A549 (cell line): ENCODE results near the gene MAP3K7. TPM values are rescaled to one million over a fixed set of nuclear protein-coding genes. Genes with fewer than 3 reads are reported as not detected.

Source experiments
- ATAC-seq, 2 experiments: fragments of 200-7000 bp in 1 of 2; fragments of >200 bp in 1 of 2; cut with Nextera tagmentation in 1 of 2; cut with Tn5 transposase in 1 of 2; 3 replicates each; pipeline versions ENCODE4 v1.8.0 to v1.9.1; 2018 to 2020; ENCODE audit warnings: mild to moderate bottlenecking in 1 of 2, moderate library complexity in 1 of 2
- CTCF ChIA-PET: fragments of 300-600 bp; sonication (Branson Sonifier 250); formaldehyde crosslinking; extraction: SDS; loops from one replicate; lab custom pipeline; 2021; ENCODE audit warnings: antibody characterized with exemption, inconsistent platforms; lab: Yijun Ruan, JAX
- POLR2A ChIA-PET: fragments of 350-600 bp; formaldehyde crosslinking; extraction: SDS; loops from one replicate; lab custom pipeline; 2021; ENCODE audit warnings: antibody characterized with exemption, inconsistent platforms; lab: Yijun Ruan, JAX
- DNase-seq, 2 experiments: peaks; one replicate each; pipeline versions ENCODE4 v3.0.0 to v3.0.0-alpha.2; 2011 to 2016; ENCODE audit warnings: low read depth in 1 of 2, low spot score in 1 of 2
- FAIRE-seq: peaks from 2 replicates; lab custom pipeline; 2011; peaks lifted over from hg19 to GRCh38; lab: Jason Lieb, UNC
- H3K27ac ChIP-seq, 2 experiments: fragments of >200 bp; sonication (Bioruptor Twin); formaldehyde crosslinking; 3 replicates each; pipeline ENCODE4 v1.5.1; 2016 to 2017
- H3K4me1 ChIP-seq: fragments of >200 bp; sonication (Bioruptor Twin); formaldehyde crosslinking; 3 replicates; pipeline ENCODE4 v1.6.1; 2016
- H3K4me2 ChIP-seq: fragments of >200 bp; sonication (Bioruptor Twin); formaldehyde crosslinking; 3 replicates; pipeline ENCODE4 v1.6.1; 2016
- H3K4me3 ChIP-seq: fragments of >200 bp; sonication (Bioruptor Twin); formaldehyde crosslinking; 3 replicates; pipeline ENCODE4 v1.5.1; 2016
- H3K9me3 ChIP-seq: fragments of >200 bp; sonication (Bioruptor Twin); formaldehyde crosslinking; 3 replicates; pipeline ENCODE4 v1.6.1; 2016
- BCL3 ChIP-seq: fragments of >200 bp; sonication (Bioruptor Twin); formaldehyde crosslinking; IDR thresholded peaks from 3 replicates; pipeline ENCODE4 v1.6.1; 2016
- BHLHE40 ChIP-seq: IDR thresholded peaks from 2 replicates; pipeline ENCODE4 v1.6.1; 2012; ENCODE audit warnings: low read depth, low read length, inconsistent platforms
- CBX2 ChIP-seq: fragments of 200-600 bp; sonication (generic); IDR thresholded peaks from 2 replicates; pipeline ENCODE4 v1.6.1; 2016; ENCODE audit warnings: low read depth, mild to moderate bottlenecking, borderline replicate concordance
- CBX8 ChIP-seq: fragments of 200-600 bp; sonication (generic); IDR thresholded peaks from 2 replicates; pipeline ENCODE4 v1.6.1; 2016
- CEBPB ChIP-seq, 2 experiments: fragments of >200 bp in 1 of 2; sonication (Bioruptor Twin) in 1 of 2; formaldehyde crosslinking in 1 of 2; IDR thresholded peaks; 2 replicates each; pipeline ENCODE4 v1.6.1; 2012 to 2016
- EHMT2 ChIP-seq: fragments of 200-600 bp; sonication (generic); IDR thresholded peaks from 2 replicates; pipeline ENCODE4 v1.6.1; 2016; ENCODE audit warnings: antibody characterized with exemption, low read depth, mild to moderate bottlenecking, moderate library complexity
- FOXS1 ChIP-seq: fragments of 250-450 bp; sonication (Bioruptor Pico); IDR thresholded peaks from 2 replicates; pipeline ENCODE4 v1.5.0; 2020; ENCODE audit warnings: mild to moderate bottlenecking, moderate library complexity
- HOXB13 ChIP-seq: fragments of 250-450 bp; sonication (Bioruptor Pico); IDR thresholded peaks from 2 replicates; pipeline ENCODE4 v1.5.0; 2020; ENCODE audit warnings: low read depth, mild to moderate bottlenecking, moderate library complexity
- JUNB ChIP-seq: fragments of >200 bp; sonication (Bioruptor Twin); formaldehyde crosslinking; IDR thresholded peaks from 2 replicates; pipeline ENCODE4 v1.6.1; 2016
- KDM1A ChIP-seq: fragments of 200-600 bp; sonication (generic); IDR thresholded peaks from 2 replicates; pipeline ENCODE4 v1.6.1; 2016; ENCODE audit warnings: low read depth, mild to moderate bottlenecking
- KDM5A ChIP-seq: fragments of 200-600 bp; sonication (generic); IDR thresholded peaks from 2 replicates; pipeline ENCODE4 v1.6.1; 2016; ENCODE audit warnings: antibody characterized with exemption, mild to moderate bottlenecking
- MAFK ChIP-seq: fragments of 450-650 bp; IDR thresholded peaks from 2 replicates; pipeline ENCODE4 v1.6.1; 2014; ENCODE audit not compliant: partially characterized antibody
- MAX ChIP-seq: IDR thresholded peaks from 2 replicates; pipeline ENCODE4 v1.6.1; 2012
- NR3C1 ChIP-seq: fragments of >200 bp; sonication (Bioruptor Twin); formaldehyde crosslinking; IDR thresholded peaks from 3 replicates; pipeline ENCODE4 v1.6.1; 2017
- PHF8 ChIP-seq: fragments of 200-600 bp; sonication (generic); IDR thresholded peaks from 2 replicates; pipeline ENCODE4 v1.6.1; 2016; ENCODE audit warnings: low read depth, mild to moderate bottlenecking, antibody characterized with exemption, moderate library complexity, borderline replicate concordance
- POLR2AphosphoS2 ChIP-seq: conservative IDR thresholded peaks from 2 replicates; pipeline ENCODE4 v1.6.1; 2012; ENCODE audit warnings: low read length, improper control_type of control experiment, inconsistent platforms
- RAD21 ChIP-seq, 2 experiments: fragments of >200 bp in 1 of 2; sonication (Bioruptor Twin) in 1 of 2; formaldehyde crosslinking in 1 of 2; IDR thresholded peaks in 1 of 2; conservative IDR thresholded peaks in 1 of 2; 2 replicates in 1 of 2; 3 replicates in 1 of 2; pipeline ENCODE4 v1.6.1; 2012 to 2018; ENCODE audit warnings: inconsistent platforms in 1 of 2
- RARB ChIP-seq: fragments of 250-450 bp; sonication (Bioruptor Pico); IDR thresholded peaks from 2 replicates; pipeline ENCODE4 v1.8.0; 2021; ENCODE audit warnings: mild to moderate bottlenecking, moderate library complexity
- REST ChIP-seq: fragments of 200-600 bp; sonication (generic); IDR thresholded peaks from 2 replicates; pipeline ENCODE4 v1.6.1; 2016; ENCODE audit warnings: antibody characterized with exemption, mild to moderate bottlenecking, moderate library complexity
- SMC3 ChIP-seq: fragments of >200 bp; sonication (Bioruptor Twin); formaldehyde crosslinking; IDR thresholded peaks from 3 replicates; pipeline ENCODE4 v1.6.1; 2018; ENCODE audit warnings: inconsistent platforms
- TP53 ChIP-seq: fragments of 250-450 bp; sonication (Bioruptor Pico); IDR thresholded peaks from 2 replicates; pipeline ENCODE4 v1.5.0; 2021; ENCODE audit warnings: mild to moderate bottlenecking, moderate library complexity
- ZC3H11A ChIP-seq: fragments of 450-650 bp; IDR thresholded peaks from 2 replicates; pipeline ENCODE4 v1.6.1; 2014; ENCODE audit warnings: antibody characterized with exemption, mild to moderate bottlenecking
- WGBS: methylation state at CpG from one replicate; pipeline ENCODE4 v1.1.6; 2017; ENCODE audit errors: missing lambda C conversion rate; 5-methylcytosine and 5-hydroxymethylcytosine counted together
- polyA plus RNA-seq, 4 experiments: library from polyadenylated mRNA; depleted of rRNA in 3 of 4; stranded (reverse); fragments of >200 nt; fragmentation: RNase III in 1 of 4; extraction: RNeasy Plus Mini Kit Qiagen cat#74134 plus additional on column Dnase treatment in 1 of 4; gene quantifications; 2 replicates in 3 of 4; 3 replicates in 1 of 4; pipeline ENCODE4 v1.2.3, GENCODE V29; 2011 to 2017

Gene MAP3K7
- polyA plus RNA-seq, 2 of the 4 experiments (the other 2 are of a cell fraction), result 13.7 to 32.0 TPM

GRCh38 chr6:90514496-90514895 lies 72.4 kb downstream of the MAP3K7 start (continued):
- no peak for TF ChIP-seq BCL3

- Histone ChIP-seq H3K9me3 (no peaks in the 10 kb centered on the region), H3K27ac (no peak overlapping the region), H3K4me2 (no peak overlapping the region), H3K4me1 (no peaks in the 10 kb centered on the region), H3K4me3 (no peak overlapping the region)
- no peak for ATAC-seq
- FAIRE-seq, result no peak
- TF ChIP-seq RAD21 (conservative IDR thresholded peaks at IDR 0.05 in 1 of 2, IDR thresholded peaks at IDR 0.05 in 1 of 2), result peak in 1 of 2 experiments; percentile 10; a peak in 1 of 5 replicates
- no peak for TF ChIP-seq NR3C1
- POLR2A ChIA-PET, result no interaction called here
- no peak for DNase-seq
- CTCF ChIA-PET, result no interaction called here
- 93% methylated on average over 5 of the region's 5 CpGs for WGBS
These were observed 78.1 kb downstream of the MAP3K7 start for GRCh38 chr6:90508753-90509152.

GRCh38 chr6:90502866-90503407 lies 83.9 kb downstream of the MAP3K7 start:
- FAIRE-seq (no peak), DNase-seq (peak in 1 of 2 experiments; percentile 47), ATAC-seq (peak; percentile 59 to 69; a peak in 5 of 6 replicates)
- CTCF ChIA-PET, result no interaction called here
- H3K4me1 ChIP-seq, result peaks cover 12% of the 10 kb centered on the region
- 90% methylated on average over 3 of the region's 3 CpGs for WGBS
- TF ChIP-seq MAFK (peak; percentile 69), KDM1A (no peak)
- peak overlapping the region; percentile 54 to 69 for H3K27ac ChIP-seq
- no peak overlapping the region for H3K4me3 ChIP-seq
- POLR2A ChIA-PET, result no interaction called here
- peak overlapping the region; percentile 34 for H3K4me2 ChIP-seq
- H3K9me3 ChIP-seq, result no peaks in the 10 kb centered on the region

GRCh38 chr6:90502381-90502780 lies 84.5 kb downstream of the MAP3K7 start:
- CTCF ChIA-PET, result no interaction called here
- peaks cover 12% of the 10 kb centered on the region for H3K4me1 ChIP-seq
- peak overlapping the region in 1 of 2 experiments; percentile 69; a peak in 2 of 6 replicates for H3K27ac ChIP-seq
- DNase-seq (no peak), FAIRE-seq (no peak), ATAC-seq (no peak)
- H3K4me3 ChIP-seq, result no peak overlapping the region
- 66% methylated on average over 3 of the region's 3 CpGs for WGBS
- no peak for TF ChIP-seq EHMT2
- no peak for TF ChIP-seq BCL3
- TF ChIP-seq CBX8, result no peak
- no peak for TF ChIP-seq CEBPB (IDR thresholded peaks at IDR 0.05)
- no peak for TF ChIP-seq HOXB13
- TF ChIP-seq POLR2AphosphoS2, result no peak
- no peak for TF ChIP-seq KDM5A
- TF ChIP-seq RARB (CRISPR knock-in tag), result no peak
- TF ChIP-seq NR3C1, result no peak
- no peak for TF ChIP-seq FOXS1 (CRISPR knock-in tag)
- no peak for TF ChIP-seq ZC3H11A
- TF ChIP-seq TP53 (CRISPR knock-in tag), result no peak
- TF ChIP-seq CBX2, result no peak
- TF ChIP-seq REST, result no peak
- TF ChIP-seq JUNB, result no peak
- TF ChIP-seq PHF8, result no peak
- no peak for TF ChIP-seq BHLHE40
- no peak for TF ChIP-seq MAX
- no peak for TF ChIP-seq SMC3
- POLR2A ChIA-PET, result no interaction called here
- peak overlapping the region; percentile 34 for H3K4me2 ChIP-seq
- H3K9me3 ChIP-seq, result no peaks in the 10 kb centered on the region
